Bronchial epithelial cell (primary cell): Measurements from ENCODE around the gene NPAS1. TPM values are rescaled to one million over a fixed set of nuclear protein-coding genes. Genes with fewer than 3 reads are reported as not detected.

Experiments used
- DNase-seq: peaks from one replicate; pipeline ENCODE4 v3.0.0-alpha.2; 2010; ENCODE audit warnings: low read depth
- FAIRE-seq: peaks from 2 replicates; lab custom pipeline; 2011; peaks lifted over from hg19 to GRCh38; lab: Jason Lieb, UNC
- H3K27me3 ChIP-seq: 2 replicates; pipeline ENCODE4 v1.5.1; 2011; ENCODE audit warnings: low read length; ENCODE audit not compliant: control insufficient read depth, insufficient read depth
- H3K36me3 ChIP-seq: 2 replicates; pipeline ENCODE4 v1.5.1; 2011; ENCODE audit warnings: low read length; ENCODE audit not compliant: control insufficient read depth, insufficient read depth
- H3K4me3 ChIP-seq: 2 replicates; pipeline ENCODE4 v1.5.1; 2011; ENCODE audit warnings: mild to moderate bottlenecking, low read depth, low read length, control low read depth
- CTCF ChIP-seq: IDR thresholded peaks from 2 replicates; pipeline ENCODE4 v1.5.1; 2011; ENCODE audit warnings: mild to moderate bottlenecking, moderate library complexity, low read length, control low read depth, inconsistent platforms; ENCODE audit not compliant: insufficient read depth, severe bottlenecking
- total RNA-seq: library from RNA; depleted of rRNA; stranded (reverse); fragments of >200 nt; gene quantifications from 2 replicates; pipeline ENCODE4 v1.2.1, GENCODE V29; 2014

The NPAS1 gene
- total RNA-seq, 1 donor from 2014 or later, result 0.26 TPM

- H3K4me3 ChIP-seq, result peak overlapping the region; percentile 1
- no peaks in the 10 kb centered on the region for H3K36me3 ChIP-seq
- H3K27me3 ChIP-seq, result peaks cover 36% of the 10 kb centered on the region
- no peak for TF ChIP-seq CTCF
- DNase-seq (no peak), FAIRE-seq (no peak)
Observed at GRCh38 chr19:47020992-47021496, 1.4 kb downstream of the NPAS1 start.

DNA sequence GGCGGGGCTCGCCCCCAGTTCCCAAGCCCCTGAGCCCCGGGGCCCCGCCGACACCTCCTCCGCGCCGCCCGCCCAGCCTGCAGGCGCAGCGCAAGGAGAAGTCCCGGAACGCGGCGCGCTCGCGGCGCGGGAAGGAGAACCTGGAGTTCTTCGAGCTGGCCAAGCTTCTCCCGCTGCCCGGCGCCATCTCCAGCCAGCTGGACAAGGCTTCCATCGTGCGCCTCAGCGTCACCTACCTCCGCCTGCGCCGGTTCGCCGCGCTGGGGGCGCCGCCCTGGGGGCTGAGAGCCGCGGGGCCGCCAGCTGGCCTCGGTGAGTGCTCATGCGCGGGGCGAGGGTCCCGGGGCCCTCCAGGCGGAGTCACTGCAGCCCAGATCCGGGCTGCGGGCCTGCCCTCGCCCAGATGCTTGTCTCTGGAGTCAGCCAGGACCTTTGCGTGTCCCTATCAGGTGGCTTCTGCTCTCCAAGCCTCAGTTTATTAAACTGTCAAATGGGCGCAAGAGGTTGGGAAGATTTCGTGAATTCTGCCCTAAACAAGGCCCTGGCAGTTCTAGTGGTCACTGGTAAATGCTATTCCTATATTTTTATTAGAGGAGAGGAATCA, 2.0 kb downstream of the NPAS1 start:
- H3K36me3 ChIP-seq, result no peaks in the 10 kb centered on the region
- TF ChIP-seq CTCF, result no peak
- FAIRE-seq (no peak), DNase-seq (no peak)
- H3K27me3 ChIP-seq, result peaks cover 36% of the 10 kb centered on the region
- no peak overlapping the region for H3K4me3 ChIP-seq

DNA sequence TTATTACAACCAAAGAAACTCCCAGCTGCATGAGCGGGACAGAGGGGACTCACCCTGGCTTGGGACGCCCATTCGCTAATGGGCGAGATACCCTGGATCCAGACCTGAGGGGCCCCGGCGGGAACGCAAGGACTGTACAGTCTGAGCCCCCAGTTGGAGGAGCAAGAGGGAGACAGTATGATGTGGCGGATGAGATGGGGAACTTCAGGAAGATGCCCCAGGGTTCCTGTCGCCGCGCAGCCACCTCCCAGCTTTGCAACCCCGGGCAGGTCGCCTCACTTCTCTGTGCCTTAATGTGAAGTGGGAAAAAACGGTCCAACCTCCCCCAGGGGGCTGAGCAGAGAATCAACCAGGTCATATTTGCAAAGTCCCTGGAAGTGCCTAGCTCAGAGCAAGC, 2.5 kb downstream of the NPAS1 start:
- FAIRE-seq, result no peak
- no peak for DNase-seq

DNA sequence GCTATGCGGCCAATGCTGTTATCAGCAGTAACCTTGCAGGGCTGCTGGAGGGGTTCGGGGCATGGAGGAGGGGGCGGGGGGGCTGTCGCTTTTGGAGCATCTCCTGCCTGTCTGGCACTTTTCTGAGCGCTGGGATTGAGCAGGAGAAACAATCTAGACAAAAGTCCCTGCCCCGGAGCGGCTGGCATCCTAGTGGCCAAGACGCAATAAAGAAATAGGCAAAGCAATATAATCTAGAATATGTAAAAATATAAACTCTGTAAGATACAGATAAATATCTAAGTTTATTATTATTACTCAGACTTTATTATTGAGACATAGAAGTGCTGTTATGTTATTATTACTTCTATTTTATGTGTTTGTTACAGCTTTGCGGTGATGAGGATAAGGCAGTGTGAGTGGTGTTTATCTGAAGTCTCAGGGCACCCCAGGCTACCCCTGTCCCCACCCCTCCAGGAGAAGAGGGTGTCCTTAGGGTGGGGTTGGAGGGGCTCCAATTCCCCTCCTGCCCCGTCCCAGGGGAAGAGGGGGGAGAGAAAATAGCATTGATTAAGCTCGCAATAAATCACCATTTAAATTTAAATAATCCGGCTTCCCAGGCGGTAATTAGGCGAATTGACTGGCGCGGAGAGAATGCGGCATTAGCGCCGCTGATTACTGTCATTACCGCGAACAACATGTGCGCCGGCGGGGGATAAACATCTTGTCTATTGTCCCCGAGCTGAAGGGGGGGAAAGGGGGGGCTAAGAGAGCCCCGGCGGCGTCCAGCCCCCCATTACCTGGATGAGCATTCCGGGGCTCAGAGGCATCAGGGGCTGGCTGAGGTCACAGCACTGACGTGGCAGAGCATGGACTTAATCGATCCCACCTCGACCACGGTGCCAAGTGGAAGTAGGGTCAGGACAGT, 3.2 kb downstream of the NPAS1 start:
- no peaks in the 10 kb centered on the region for H3K36me3 ChIP-seq
- FAIRE-seq (no peak), DNase-seq (no peak)
- TF ChIP-seq CTCF, result no peak
- peaks cover 42% of the 10 kb centered on the region for H3K27me3 ChIP-seq
- H3K4me3 ChIP-seq, result no peak overlapping the region

More for the DNA sequence above, 2.5 kb downstream of the NPAS1 start:
- Histone ChIP-seq H3K27me3 (peaks cover 40% of the 10 kb centered on the region), H3K36me3 (no peaks in the 10 kb centered on the region), H3K4me3 (no peak overlapping the region)
- no peak for TF ChIP-seq CTCF

DNA sequence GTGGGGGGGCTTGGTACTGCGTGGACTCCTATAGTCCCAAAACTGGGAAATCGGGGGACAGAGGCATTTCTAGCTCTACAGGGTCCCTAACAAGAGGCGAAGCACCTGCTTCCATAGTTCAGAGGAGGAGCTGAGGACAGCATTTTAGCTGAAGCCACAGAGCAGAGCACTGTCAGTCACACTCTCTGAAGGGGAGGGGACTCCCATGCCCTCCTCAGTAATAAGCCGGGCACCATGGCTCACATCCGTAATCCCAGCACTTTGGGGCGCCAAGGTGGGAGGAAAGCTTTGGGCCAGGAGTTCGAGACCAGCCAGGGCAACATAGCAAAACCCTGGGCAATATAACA, 3.8 kb downstream of the NPAS1 start:
- no peaks in the 10 kb centered on the region for H3K36me3 ChIP-seq
- peaks cover 44% of the 10 kb centered on the region for H3K27me3 ChIP-seq
- TF ChIP-seq CTCF, result no peak
- DNase-seq (no peak), FAIRE-seq (no peak)
- no peak overlapping the region for H3K4me3 ChIP-seq
